Rectal smooth muscle tissue (tissue), 1 donor: ENCODE measurements around the gene ZNF428.
A peak's percentile ranks its signal among the peaks of the same experiment; 100 is the strongest.
"Not testable (repeated sequence)": the region's sequence is repeated elsewhere in the genome, so short reads cannot be mapped to it uniquely, and the experiment has no call there.

Experiments used
- H3K27ac ChIP-seq: one replicate; pipeline ENCODE4 v1.7.0; 2013; ENCODE audit warnings: low read depth, low read length, inconsistent platforms
- H3K27me3 ChIP-seq: one replicate; pipeline ENCODE4 v1.7.0; 2013; ENCODE audit warnings: low read length; ENCODE audit not compliant: control insufficient read depth, insufficient read depth
- H3K36me3 ChIP-seq: one replicate; pipeline ENCODE4 v1.7.0; 2013; ENCODE audit warnings: low read length; ENCODE audit not compliant: control insufficient read depth, insufficient read depth
- H3K4me1 ChIP-seq: one replicate; pipeline ENCODE4 v1.7.0; 2013; ENCODE audit warnings: low read length; ENCODE audit not compliant: control insufficient read depth, insufficient read depth
- H3K4me3 ChIP-seq: one replicate; pipeline ENCODE4 v1.7.0; 2013; ENCODE audit warnings: low read length
- H3K9ac ChIP-seq: one replicate; pipeline ENCODE4 v1.7.0; 2013; ENCODE audit warnings: low read length

ZNF428 gene

GRCh38 chr19:43652546-43652874, 33.1 kb upstream of the ZNF428 start:
- H3K4me3 ChIP-seq = no peak overlapping the region
- no peak overlapping the region for H3K9ac ChIP-seq
- H3K36me3 ChIP-seq = no peaks in the 10 kb centered on the region
- H3K4me1 ChIP-seq = no peaks in the 10 kb centered on the region
- peak overlapping the region; percentile 32 for H3K27ac ChIP-seq
- H3K27me3 ChIP-seq = no peaks in the 10 kb centered on the region

- no peaks in the 10 kb centered on the region for H3K36me3 ChIP-seq
- peak overlapping the region; percentile 32 for H3K4me3 ChIP-seq
- peak overlapping the region; percentile 32 for H3K27ac ChIP-seq
- H3K27me3 ChIP-seq = no peaks in the 10 kb centered on the region
- H3K4me1 ChIP-seq = no peaks in the 10 kb centered on the region
- H3K9ac ChIP-seq = no peak overlapping the region
Measured at GRCh38 chr19:43651758-43652545, 32.5 kb upstream of the ZNF428 start.

GRCh38 chr19:43650276-43650675, 30.8 kb upstream of the ZNF428 start:
- H3K4me1 ChIP-seq, H3K36me3 ChIP-seq, H3K27me3 ChIP-seq: not testable (repeated sequence)

GRCh38 chr19:43649514-43649913, 30.1 kb upstream of the ZNF428 start:
- Histone ChIP-seq H3K27ac (no peak overlapping the region), H3K9ac (no peak overlapping the region), H3K36me3 (no peaks in the 10 kb centered on the region)

More at GRCh38 chr19:43650276-43650675, 30.8 kb upstream of the ZNF428 start:
- H3K4me3 ChIP-seq, H3K27ac ChIP-seq, H3K9ac ChIP-seq: not testable (repeated sequence)

GRCh38 chr19:43648633-43649032, 29.2 kb upstream of the ZNF428 start:
- H3K4me1 ChIP-seq = no peaks in the 10 kb centered on the region
- no peaks in the 10 kb centered on the region for H3K27me3 ChIP-seq
- H3K27ac ChIP-seq = no peak overlapping the region
- H3K36me3 ChIP-seq = no peaks in the 10 kb centered on the region
- H3K9ac ChIP-seq = no peak overlapping the region
- no peak overlapping the region for H3K4me3 ChIP-seq

More at GRCh38 chr19:43649514-43649913, 30.1 kb upstream of the ZNF428 start:
- Histone ChIP-seq H3K4me1 (no peaks in the 10 kb centered on the region), H3K27me3 (no peaks in the 10 kb centered on the region), H3K4me3 (no peak overlapping the region)

- no peak overlapping the region for H3K9ac ChIP-seq
- H3K4me1 ChIP-seq = peaks cover 7% of the 10 kb centered on the region
- H3K4me3 ChIP-seq = no peak overlapping the region
- no peak overlapping the region for H3K27ac ChIP-seq
- H3K27me3 ChIP-seq = peaks cover under 1% of the 10 kb centered on the region
- H3K36me3 ChIP-seq = no peaks in the 10 kb centered on the region
Measured at GRCh38 chr19:43644181-43644580, 24.8 kb upstream of the ZNF428 start.

GRCh38 chr19:43643326-43643725, 23.9 kb upstream of the ZNF428 start:
- Histone ChIP-seq H3K4me3 (no peak overlapping the region), H3K9ac (no peak overlapping the region), H3K4me1 (peaks cover 7% of the 10 kb centered on the region), H3K27me3 (peaks cover 8% of the 10 kb centered on the region), H3K36me3 (no peaks in the 10 kb centered on the region), H3K27ac (no peak overlapping the region)

GRCh38 chr19:43642531-43642930, 23.1 kb upstream of the ZNF428 start:
- no peaks in the 10 kb centered on the region for H3K36me3 ChIP-seq
- H3K27ac ChIP-seq = no peak overlapping the region

GRCh38 chr19:43641333-43641732, 21.9 kb upstream of the ZNF428 start:
- H3K27me3 ChIP-seq = peaks cover 8% of the 10 kb centered on the region

More at GRCh38 chr19:43642531-43642930, 23.1 kb upstream of the ZNF428 start:
- H3K4me3 ChIP-seq = no peak overlapping the region
- peaks cover 8% of the 10 kb centered on the region for H3K27me3 ChIP-seq
- H3K4me1 ChIP-seq = peaks cover 7% of the 10 kb centered on the region
- H3K9ac ChIP-seq = no peak overlapping the region

GRCh38 chr19:43640424-43640757, 21.0 kb upstream of the ZNF428 start:
- no peaks in the 10 kb centered on the region for H3K36me3 ChIP-seq
- peaks cover 11% of the 10 kb centered on the region for H3K27me3 ChIP-seq
- peak overlapping the region; percentile 74 for H3K4me3 ChIP-seq
- H3K9ac ChIP-seq = no peak overlapping the region
- peaks cover 7% of the 10 kb centered on the region for H3K4me1 ChIP-seq
- H3K27ac ChIP-seq = no peak overlapping the region

More at GRCh38 chr19:43641333-43641732, 21.9 kb upstream of the ZNF428 start:
- Histone ChIP-seq H3K4me3 (no peak overlapping the region), H3K27ac (no peak overlapping the region), H3K36me3 (no peaks in the 10 kb centered on the region), H3K9ac (no peak overlapping the region), H3K4me1 (peaks cover 7% of the 10 kb centered on the region)

GRCh38 chr19:43639519-43640423, 20.3 kb upstream of the ZNF428 start, which contains the start of gene CADM4:
TSS of gene CADM4 (minus strand) at chr19:43639850. CDS start at chr19:43639790, 60 bp downstream.
- peak within 1 kb of the TSS; percentile 74 for H3K4me3 ChIP-seq
- H3K27me3 ChIP-seq = peaks cover 11% of the 10 kb centered on the region
- H3K9ac ChIP-seq = peak within 1 kb of the TSS; percentile 5
- no peaks in the 10 kb centered on the region for H3K36me3 ChIP-seq
- peak within 1 kb of the TSS; percentile 27 for H3K27ac ChIP-seq
- H3K4me1 ChIP-seq = peaks cover 7% of the 10 kb centered on the region

GRCh38 chr19:43638995-43639518, 19.6 kb upstream of the ZNF428 start:
- no peak overlapping the region for H3K27ac ChIP-seq
- peak overlapping the region; percentile 5 for H3K9ac ChIP-seq
- H3K4me3 ChIP-seq = peak overlapping the region; percentile 38
- H3K27me3 ChIP-seq = peaks cover 11% of the 10 kb centered on the region
- H3K36me3 ChIP-seq = no peaks in the 10 kb centered on the region
- peaks cover 7% of the 10 kb centered on the region for H3K4me1 ChIP-seq
